Posterior cingulate gyrus (tissue), 11 donors: ENCODE data around the gene GSC.
A peak's percentile ranks its signal among the peaks of the same experiment; 100 is the strongest.
"Not testable (repeated sequence)": the region's sequence is repeated elsewhere in the genome, so short reads cannot be mapped to it uniquely, and the experiment has no call there.

Experiments
- DNase-seq, 10 donors: peaks; one replicate each; pipeline versions ENCODE4 v3.0.0 to v3.0.0-alpha.2; 2020 to 2021; ENCODE audit warnings: mixed read lengths in 3 of 10
- intact Hi-C: fragments of 100-400 bp; cut with DNase I; formaldehyde crosslinking; loops from one replicate; pipeline ENCODE4 v1.15.1; 2023

GSC gene

GRCh38 chr14:94769391-94770250 is at the start of gene GSC:
Gene GSC (minus strand): TSS chr14:94770113. CDS start chr14:94770015, 98 bp downstream.
- intact Hi-C loops, result no loop called here
- DNase-seq, result peak in 1 of 10 donors; percentile 21

GRCh38 chr14:94819531-94819930 is 49.6 kb upstream of the GSC start:
- intact Hi-C loops, result no loop called here
- DNase-seq, result no peak

GRCh38 chr14:94816113-94816512 is 46.2 kb upstream of the GSC start:
- intact Hi-C loops, result no loop called here
- DNase-seq, result no peak

GRCh38 chr14:94805680-94806288 is 35.9 kb upstream of the GSC start:
- no peak for DNase-seq
- intact Hi-C loops, result no loop called here

GRCh38 chr14:94801225-94801624 is 31.3 kb upstream of the GSC start:
- intact Hi-C loops, result no loop called here
- no peak for DNase-seq

GRCh38 chr14:94800764-94801163 is 30.9 kb upstream of the GSC start:
- DNase-seq, intact Hi-C loops: not testable (repeated sequence)

GRCh38 chr14:94797887-94798286 is 28.0 kb upstream of the GSC start:
- intact Hi-C loops, result no loop called here
- no peak for DNase-seq

GRCh38 chr14:94796278-94796677 is 26.4 kb upstream of the GSC start:
- intact Hi-C loops, result no loop called here
- DNase-seq, result no peak

- intact Hi-C loops, result no loop called here
- DNase-seq, result no peak
Measured at GRCh38 chr14:94795372-94795771, 25.5 kb upstream of the GSC start.

- intact Hi-C loops, result no loop called here
- DNase-seq, result no peak
Measured at GRCh38 chr14:94793901-94794300, 24.0 kb upstream of the GSC start.

- no peak for DNase-seq
- intact Hi-C loops, result no loop called here
Measured at GRCh38 chr14:94787655-94788054, 17.7 kb upstream of the GSC start.

GRCh38 chr14:94787092-94787491 is 17.2 kb upstream of the GSC start:
- DNase-seq, result no peak
- intact Hi-C loops, result no loop called here

GRCh38 chr14:94780536-94781399 is 10.9 kb upstream of the GSC start:
- intact Hi-C loops, result no loop called here
- DNase-seq, result no peak

- intact Hi-C loops, result no loop called here
- no peak for DNase-seq
Measured at GRCh38 chr14:94779713-94780112, 9.8 kb upstream of the GSC start.

- intact Hi-C loops, result no loop called here
Measured at GRCh38 chr14:94775871-94776210, 5.9 kb upstream of the GSC start.

GRCh38 chr14:94775091-94775870 is 5.4 kb upstream of the GSC start:
- no peak for DNase-seq
- intact Hi-C loops, result no loop called here

More at GRCh38 chr14:94775871-94776210, 5.9 kb upstream of the GSC start:
- DNase-seq, result no peak

GRCh38 chr14:94774344-94775090 is 4.6 kb upstream of the GSC start:
- intact Hi-C loops, result no loop called here
- no peak for DNase-seq

GRCh38 chr14:94773655-94774343 is 3.9 kb upstream of the GSC start:
- intact Hi-C loops, result no loop called here

GRCh38 chr14:94773061-94773648 is 3.2 kb upstream of the GSC start:
- intact Hi-C loops, result no loop called here
- DNase-seq, result no peak

More at GRCh38 chr14:94773655-94774343, 3.9 kb upstream of the GSC start:
- DNase-seq, result no peak
